Smooth muscle cell (in vitro differentiated cells): ENCODE results near the gene BSCL2. TPM values are rescaled to one million over a fixed set of nuclear protein-coding genes. Genes with fewer than 3 reads are reported as not detected.
A peak's percentile ranks its signal among the peaks of the same experiment; 100 is the strongest.
"Not testable (repeated sequence)": the region's sequence is repeated elsewhere in the genome, so short reads cannot be mapped to it uniquely, and the experiment has no call there.

Source experiments
- DNase-seq: peaks from one replicate; lab custom pipeline; 2025; ENCODE audit not compliant: unreplicated experiment; lab: John Stamatoyannopoulos, UW
- H2AFZ ChIP-seq: fragments of 200-600 bp; sonication (generic); 2 replicates; pipeline ENCODE4 v1.6.0; 2016; ENCODE audit warnings: antibody characterized with exemption, low read depth, mild to moderate bottlenecking
- H3F3A ChIP-seq: fragments of 200-600 bp; sonication (generic); 2 replicates; pipeline ENCODE4 v1.6.0; 2017; ENCODE audit warnings: antibody characterized with exemption, low read depth
- H3K27ac ChIP-seq: fragments of 200-600 bp; sonication (generic); 2 replicates; pipeline ENCODE4 v1.5.1; 2016; ENCODE audit warnings: low read depth, mild to moderate bottlenecking
- H3K27me3 ChIP-seq: fragments of 200-600 bp; sonication (generic); 2 replicates; pipeline ENCODE4 v1.6.1; 2016; ENCODE audit warnings: low read depth, mild to moderate bottlenecking
- H3K36me3 ChIP-seq: fragments of 200-600 bp; sonication (generic); 2 replicates; pipeline ENCODE4 v1.5.1; 2016; ENCODE audit warnings: low read depth
- H3K4me1 ChIP-seq: fragments of 200-600 bp; sonication (generic); 2 replicates; pipeline ENCODE4 v1.5.1; 2016; ENCODE audit warnings: low read depth
- H3K4me2 ChIP-seq: fragments of 200-600 bp; sonication (generic); 2 replicates; pipeline ENCODE4 v1.6.0; 2016; ENCODE audit warnings: mild to moderate bottlenecking
- H3K4me3 ChIP-seq: fragments of 200-600 bp; sonication (generic); 2 replicates; pipeline ENCODE4 v1.5.1; 2016; ENCODE audit warnings: mild to moderate bottlenecking
- H3K79me2 ChIP-seq: fragments of 200-600 bp; sonication (generic); 2 replicates; pipeline ENCODE4 v1.6.0; 2016; ENCODE audit warnings: low read depth, mild to moderate bottlenecking
- H3K9ac ChIP-seq: fragments of 200-600 bp; sonication (generic); 2 replicates; pipeline ENCODE4 v1.6.0; 2016; ENCODE audit warnings: low read depth
- H3K9me3 ChIP-seq: fragments of 200-600 bp; sonication (generic); replicated peaks from 2 replicates; pipeline ENCODE4 v1.5.1; 2016; ENCODE audit warnings: low read depth
- H4K20me1 ChIP-seq: fragments of 200-600 bp; sonication (generic); 2 replicates; pipeline ENCODE4 v1.6.0; 2016; ENCODE audit warnings: low read depth
- WGBS: methylation state at CpG from one replicate; pipeline ENCODE4 v1.1.7; 2016; ENCODE audit warnings: low lambda C conversion rate; 5-methylcytosine and 5-hydroxymethylcytosine counted together
- polyA plus RNA-seq: library from polyadenylated mRNA; unstranded; fragments of >200 nt; fragmentation: Nextera tagmentation; extraction: Ambion mirVana; gene quantifications from 2 replicates; pipeline ENCODE4 v1.2.1, GENCODE V29; 2016
- total RNA-seq: library from RNA; depleted of rRNA; stranded (reverse); fragments of >200 nt; gene quantifications from 2 replicates; pipeline ENCODE4 v1.2.3, GENCODE V29; 2014
- TF ChIP-seq, protein P1 (sequence below): fragments of 200-600 bp; sonication (generic); IDR thresholded peaks from 2 replicates; pipeline ENCODE4 v1.5.1; 2017; ENCODE audit warnings: borderline replicate concordance, mild to moderate bottlenecking, antibody characterized with exemption; ENCODE audit not compliant: insufficient read depth, poor library complexity, severe bottlenecking

Gene BSCL2
- total and polyA plus RNA-seq, 2 experiments from 2014 or later: 79.7 to 115 TPM

- Histone ChIP-seq H3K9ac (no peak overlapping the region), H3K4me3 (no peak overlapping the region), H3K27me3 (no peaks in the 10 kb centered on the region), H3K4me2 (no peak overlapping the region), H3K4me1 (peaks cover 16% of the 10 kb centered on the region), H3K27ac (no peak overlapping the region), H3K79me2 (peaks cover 20% of the 10 kb centered on the region), H3K9me3 (no peaks in the 10 kb centered on the region), H3K36me3 (no peaks in the 10 kb centered on the region), H3F3A (peaks cover 8% of the 10 kb centered on the region), H4K20me1 (no peaks in the 10 kb centered on the region), H2AFZ (no peak overlapping the region)
- TF ChIP-seq, protein P1, sequence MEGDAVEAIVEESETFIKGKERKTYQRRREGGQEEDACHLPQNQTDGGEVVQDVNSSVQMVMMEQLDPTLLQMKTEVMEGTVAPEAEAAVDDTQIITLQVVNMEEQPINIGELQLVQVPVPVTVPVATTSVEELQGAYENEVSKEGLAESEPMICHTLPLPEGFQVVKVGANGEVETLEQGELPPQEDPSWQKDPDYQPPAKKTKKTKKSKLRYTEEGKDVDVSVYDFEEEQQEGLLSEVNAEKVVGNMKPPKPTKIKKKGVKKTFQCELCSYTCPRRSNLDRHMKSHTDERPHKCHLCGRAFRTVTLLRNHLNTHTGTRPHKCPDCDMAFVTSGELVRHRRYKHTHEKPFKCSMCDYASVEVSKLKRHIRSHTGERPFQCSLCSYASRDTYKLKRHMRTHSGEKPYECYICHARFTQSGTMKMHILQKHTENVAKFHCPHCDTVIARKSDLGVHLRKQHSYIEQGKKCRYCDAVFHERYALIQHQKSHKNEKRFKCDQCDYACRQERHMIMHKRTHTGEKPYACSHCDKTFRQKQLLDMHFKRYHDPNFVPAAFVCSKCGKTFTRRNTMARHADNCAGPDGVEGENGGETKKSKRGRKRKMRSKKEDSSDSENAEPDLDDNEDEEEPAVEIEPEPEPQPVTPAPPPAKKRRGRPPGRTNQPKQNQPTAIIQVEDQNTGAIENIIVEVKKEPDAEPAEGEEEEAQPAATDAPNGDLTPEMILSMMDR: no peak
- no peak for DNase-seq
- WGBS: 97% methylated on average over 11 of the region's 11 CpGs
Measured at GRCh38 chr11:62702246-62702645, 5.0 kb downstream of the BSCL2 start.

DNA sequence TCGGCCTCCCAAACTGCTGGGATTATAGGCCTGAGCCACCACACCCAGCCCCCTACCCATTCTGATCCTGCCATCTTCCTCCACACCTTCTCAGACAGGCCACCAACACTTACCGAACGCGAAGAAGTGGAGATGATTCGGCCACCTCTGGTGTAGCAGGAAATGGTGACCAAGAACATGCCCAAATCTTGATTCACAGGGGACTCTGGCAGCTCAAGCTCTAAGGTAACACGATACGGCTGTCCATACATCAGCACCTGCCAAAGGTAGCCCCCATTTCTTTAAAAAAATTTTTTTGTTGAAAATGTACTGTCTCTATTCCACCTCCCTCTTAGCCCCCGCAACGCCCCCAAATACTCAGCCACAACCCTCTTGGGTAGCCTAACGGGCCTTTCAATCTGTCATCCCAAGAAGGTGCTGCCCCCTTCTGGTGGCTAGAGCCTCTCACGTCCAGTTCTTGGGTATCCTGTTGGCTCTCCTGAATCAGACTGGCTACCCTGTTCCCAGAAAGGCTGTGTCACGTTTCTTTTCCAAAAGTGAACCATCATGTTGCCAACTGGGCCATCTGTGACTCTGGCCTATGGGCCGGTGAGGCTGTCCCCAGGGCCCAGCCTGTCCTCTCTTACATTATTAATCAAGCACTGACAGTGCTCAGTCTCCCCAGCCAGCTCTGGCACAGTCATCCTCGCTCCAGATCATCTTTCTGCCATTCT, 12.6 kb downstream of the BSCL2 start:
- TF ChIP-seq, protein P1: peak; percentile 71
- no peak for DNase-seq
- H3K27ac ChIP-seq: no peak overlapping the region

GRCh38 chr11:62693624-62694023, 13.6 kb downstream of the BSCL2 start:
- H4K20me1 ChIP-seq, DNase-seq, H3K9ac ChIP-seq, H3K4me3 ChIP-seq, H3K9me3 ChIP-seq, H3K36me3 ChIP-seq, H3K27ac ChIP-seq, H3K27me3 ChIP-seq, H3K4me1 ChIP-seq, H2AFZ ChIP-seq, H3K79me2 ChIP-seq, H3K4me2 ChIP-seq, H3F3A ChIP-seq: not testable (repeated sequence)
- WGBS: 91% methylated on average over 4 of the region's 4 CpGs

More for the DNA sequence above, 12.6 kb downstream of the BSCL2 start:
- Histone ChIP-seq H2AFZ (no peak overlapping the region), H3K4me2 (no peak overlapping the region), H4K20me1 (no peaks in the 10 kb centered on the region), H3K4me3 (no peak overlapping the region), H3F3A (no peaks in the 10 kb centered on the region), H3K9ac (no peak overlapping the region), H3K4me1 (no peaks in the 10 kb centered on the region), H3K79me2 (no peaks in the 10 kb centered on the region), H3K27me3 (no peaks in the 10 kb centered on the region), H3K36me3 (no peaks in the 10 kb centered on the region), H3K9me3 (no peaks in the 10 kb centered on the region)
- WGBS: 72% methylated on average over 14 of the region's 14 CpGs

GRCh38 chr11:62689421-62690183, 17.6 kb downstream of the BSCL2 start, which contains the start of gene LRRN4CL:
TSS of gene LRRN4CL (minus strand) at chr11:62689530. CDS start at chr11:62688508, 1,022 bp downstream.
- no peak within 1 kb of the TSS for H3K27ac ChIP-seq
- H4K20me1 ChIP-seq: no peaks in the 10 kb centered on the region
- H3K4me3 ChIP-seq: no peak within 1 kb of the TSS
- WGBS: 86% methylated on average over 11 of the region's 11 CpGs
- H3K27me3 ChIP-seq: no peaks in the 10 kb centered on the region
- no peaks in the 10 kb centered on the region for H3K36me3 ChIP-seq
- no peaks in the 10 kb centered on the region for H3K79me2 ChIP-seq
- no peak within 1 kb of the TSS for H3K4me2 ChIP-seq
- no peak within 1 kb of the TSS for H3K9ac ChIP-seq
- no peaks in the 10 kb centered on the region for H3K4me1 ChIP-seq
- H3K9me3 ChIP-seq: no peaks in the 10 kb centered on the region
- no peak for DNase-seq
- H3F3A ChIP-seq: no peaks in the 10 kb centered on the region
- H2AFZ ChIP-seq: no peak within 1 kb of the TSS
- TF ChIP-seq, protein P1: no peak
